PC-9 (cell line): ENCODE data around the gene SH3RF1.

Experiments
- CTCF ChIP-seq: fragments of 200-600 bp; sonication (generic); conservative IDR thresholded peaks from 2 replicates; pipeline ENCODE4 v1.6.1; 2017; ENCODE audit warnings: mixed run types, antibody characterized with exemption, mild to moderate bottlenecking, moderate library complexity
- EZH2 ChIP-seq: fragments of 200-600 bp; sonication (generic); IDR thresholded peaks from 2 replicates; pipeline ENCODE4 v1.8.0; 2017; ENCODE audit warnings: antibody characterized with exemption, low read depth

- no peak for TF ChIP-seq CTCF
- TF ChIP-seq EZH2, result no peak
These were observed 119.1 kb downstream of the SH3RF1 start for GRCh38 chr4:169151671-169152070.
